SKM-1 treated with dmso at 0.1 percent for 144 hours (cell line): ENCODE data around the gene KPNA3.
"Not testable (repeated sequence)": the region's sequence is repeated elsewhere in the genome, so short reads cannot be mapped to it uniquely, and the experiment has no call there.

Experiments used
- DNase-seq: peaks from one replicate; lab custom pipeline; 2025; ENCODE audit not compliant: unreplicated experiment; lab: John Stamatoyannopoulos, UW

KPNA3 gene

DNA sequence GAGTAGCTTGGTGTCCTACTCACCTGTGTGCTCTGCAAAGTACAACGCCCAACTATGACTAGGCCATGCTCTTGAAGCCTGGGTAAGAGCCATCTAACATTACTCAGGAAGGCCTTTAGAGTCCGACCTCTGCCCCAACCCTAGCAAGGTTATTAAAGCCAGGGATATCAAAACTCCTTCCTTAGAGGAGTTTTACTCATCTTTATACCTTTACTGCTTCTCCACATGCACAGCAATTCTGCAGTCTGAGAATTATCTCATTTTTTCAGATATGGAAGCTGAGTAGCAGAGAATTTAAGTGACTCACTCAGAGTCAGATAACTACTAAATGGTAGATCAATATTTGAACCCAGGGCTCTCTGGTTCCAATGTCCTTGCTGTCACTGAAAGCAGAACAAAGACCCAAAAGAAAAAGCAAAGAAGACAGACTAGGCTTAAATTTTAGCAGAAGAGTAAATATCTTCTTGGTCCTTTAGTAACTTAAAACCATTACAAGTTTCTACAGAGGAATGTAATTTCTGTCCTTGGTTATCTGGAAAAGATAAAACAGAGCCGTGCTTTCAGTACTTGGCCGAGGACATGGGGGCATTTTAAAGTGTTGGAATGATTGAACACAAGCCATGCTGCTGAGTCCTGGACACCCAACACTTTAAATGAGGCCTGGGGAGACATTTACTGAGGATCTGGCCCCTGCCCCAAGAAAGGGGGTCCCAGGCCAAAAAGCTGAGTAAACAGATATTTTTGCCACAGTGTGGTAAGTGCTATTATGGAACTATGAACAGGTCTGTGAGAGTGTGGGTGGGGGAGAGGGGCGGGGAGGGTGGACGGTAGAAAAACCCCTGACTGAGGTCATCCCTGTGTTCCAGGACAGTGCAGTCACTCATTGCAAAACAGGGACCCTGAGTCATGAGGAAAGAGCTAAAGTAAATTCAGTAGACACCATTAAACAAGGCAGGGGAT is 18.4 kb upstream of the KPNA3 start:
- no peak for DNase-seq

DNA sequence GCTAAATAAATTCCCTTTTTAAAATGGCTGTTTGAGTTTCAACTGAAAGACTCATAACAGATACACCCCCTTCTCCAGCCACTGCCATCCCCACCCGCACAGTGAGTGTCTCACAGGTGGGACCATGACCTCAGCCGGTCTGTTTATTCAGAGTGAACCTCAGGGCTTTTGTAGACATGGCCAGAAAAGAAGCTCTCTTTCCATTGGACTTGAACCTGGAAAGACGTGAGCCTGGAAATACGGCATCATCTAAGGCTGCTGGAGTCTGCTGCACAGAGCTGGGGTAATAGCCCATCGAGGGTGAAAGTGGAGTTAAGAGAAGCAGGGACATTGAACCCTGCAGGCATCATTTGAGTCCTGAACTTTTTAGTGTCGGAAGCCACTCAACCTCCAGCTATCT is 15.2 kb upstream of the KPNA3 start:
- DNase-seq, result no peak

DNA sequence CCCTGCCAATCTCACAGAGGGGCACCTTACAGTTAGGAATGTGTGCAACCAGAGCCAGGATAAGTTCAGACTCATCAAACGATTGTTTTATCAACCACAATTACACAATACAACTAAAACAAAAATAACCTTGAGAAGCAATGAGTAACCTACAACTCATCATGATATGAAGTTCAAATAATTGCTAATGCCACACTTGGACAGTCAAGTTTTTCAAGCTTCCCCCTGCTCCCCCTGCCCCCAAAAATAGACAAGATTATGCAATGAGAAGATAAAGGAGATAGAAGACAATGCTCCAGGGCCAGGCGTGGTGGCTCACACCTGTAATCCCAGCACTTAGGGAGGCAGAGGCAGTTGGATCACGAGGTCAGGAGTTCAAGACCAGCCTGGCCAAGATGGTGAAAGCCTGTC is 13.6 kb upstream of the KPNA3 start:
- DNase-seq, result no peak

DNA sequence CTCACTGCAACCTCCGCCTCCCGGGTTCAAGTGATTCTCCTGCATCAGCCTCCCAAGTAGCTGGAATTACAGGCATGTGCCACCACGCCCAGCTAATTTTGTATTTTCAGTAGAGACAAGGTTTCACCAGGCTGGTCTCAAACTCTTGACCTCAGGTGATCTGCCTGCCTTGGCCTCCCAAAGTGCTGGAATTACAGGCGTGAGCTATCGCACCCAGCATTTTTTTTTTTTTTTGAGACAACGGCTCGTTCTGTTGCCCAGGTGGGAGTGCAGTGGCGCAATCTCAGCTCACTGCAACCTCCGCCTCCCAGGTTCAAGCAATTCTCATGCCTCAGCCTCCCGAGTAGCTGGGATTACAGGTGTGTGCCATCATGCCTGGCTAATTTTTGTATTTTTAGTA is 10.6 kb upstream of the KPNA3 start:
- not testable (repeated sequence) for DNase-seq

DNA sequence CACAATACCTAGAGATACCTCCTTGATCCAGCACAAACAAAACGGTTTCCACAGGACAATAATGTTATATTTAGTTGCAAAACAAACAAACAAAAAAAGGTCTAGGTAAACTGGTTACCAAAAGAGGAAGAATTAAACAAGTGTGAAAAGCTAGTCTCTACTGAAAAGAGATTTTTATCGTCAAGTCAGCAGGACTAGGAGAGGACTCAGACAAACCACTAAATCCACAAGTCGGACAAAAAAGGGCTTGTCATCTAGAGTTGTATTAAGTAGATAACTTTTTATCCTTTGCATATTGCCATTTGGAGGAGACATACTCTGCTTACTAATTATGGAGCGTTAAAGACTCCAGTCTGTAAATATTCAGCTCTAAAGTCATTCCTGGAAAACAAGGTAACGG is 9.9 kb upstream of the KPNA3 start:
- DNase-seq, result no peak

DNA sequence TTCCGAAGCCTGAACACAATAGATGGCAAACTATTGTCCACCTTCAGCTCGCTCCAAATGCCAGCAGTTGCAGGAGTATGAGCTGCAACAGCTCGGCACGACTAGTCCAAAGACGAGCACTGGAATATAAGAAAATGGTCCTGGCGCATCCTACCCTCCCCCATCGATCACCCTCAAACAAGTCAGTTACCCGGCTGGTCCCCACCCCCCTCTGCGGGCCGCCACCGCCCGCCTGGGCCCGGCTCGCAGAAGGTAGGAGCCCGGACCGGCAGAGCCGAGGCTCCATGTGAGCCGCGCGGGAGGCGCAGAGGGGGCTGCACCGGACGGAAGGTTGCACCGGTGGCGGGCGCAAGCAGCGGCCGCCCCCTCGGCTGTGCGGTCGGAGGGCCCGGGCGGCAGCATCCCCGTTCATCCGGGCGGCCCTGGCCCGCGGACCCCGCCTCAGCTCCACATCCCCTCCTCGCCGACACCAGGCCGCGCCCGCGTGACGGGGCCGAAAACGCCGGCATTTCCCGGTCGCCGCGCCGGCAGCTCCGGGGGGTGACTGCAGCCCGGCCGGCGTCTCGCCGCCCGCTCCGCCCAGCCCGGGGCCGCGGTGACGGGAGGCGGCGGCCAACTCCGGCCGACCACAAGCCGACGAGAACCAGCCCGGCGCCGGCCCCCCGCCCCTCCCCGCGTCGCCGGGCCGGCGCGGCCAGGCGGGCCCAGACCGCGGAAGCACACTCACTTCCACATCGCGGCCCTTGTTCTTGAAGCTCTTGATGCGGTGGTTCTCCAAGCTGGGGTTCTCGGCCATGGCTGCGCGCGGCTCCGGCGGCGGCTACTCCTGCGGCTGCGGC is 552 bp downstream of the KPNA3 start:
- peak; percentile 22 for DNase-seq

DNA sequence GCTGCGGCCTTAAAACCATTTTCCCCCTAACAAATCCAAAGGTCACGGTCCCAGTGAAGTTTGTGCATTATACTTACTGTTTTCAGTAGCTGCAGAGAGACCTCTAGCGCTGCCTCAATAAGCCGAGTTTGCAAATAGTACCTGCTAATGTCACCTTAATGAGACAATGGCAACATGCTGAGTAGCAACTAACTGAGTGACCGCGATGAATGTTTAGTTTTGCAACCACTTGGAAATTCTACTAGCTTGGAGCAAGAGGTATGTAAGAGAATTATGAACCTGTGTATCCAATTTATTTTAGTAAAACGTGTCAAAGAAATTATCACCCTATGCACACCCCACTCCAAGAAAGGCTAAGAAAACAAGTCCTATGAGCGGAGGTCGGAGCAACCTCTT is 1.2 kb downstream of the KPNA3 start:
- no peak for DNase-seq

DNA sequence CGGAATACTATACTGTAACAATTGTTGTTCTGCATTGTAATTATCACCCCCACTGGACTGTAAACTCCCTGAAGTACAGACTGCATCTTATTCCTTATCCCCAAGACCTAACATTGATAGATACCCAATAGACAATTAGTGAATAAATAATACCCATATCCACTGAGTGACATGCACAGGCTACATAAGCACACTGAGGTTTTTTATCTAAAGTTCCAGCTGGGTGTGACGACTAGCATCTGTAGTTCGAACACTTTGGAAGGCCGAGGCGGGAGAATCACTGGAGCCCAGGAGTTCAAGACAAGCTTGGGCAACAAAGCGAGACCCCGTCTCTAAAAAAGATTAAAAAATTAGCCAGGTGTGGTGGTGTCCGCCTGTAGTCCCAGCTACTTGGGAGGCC is 2.5 kb downstream of the KPNA3 start:
- no peak for DNase-seq

DNA sequence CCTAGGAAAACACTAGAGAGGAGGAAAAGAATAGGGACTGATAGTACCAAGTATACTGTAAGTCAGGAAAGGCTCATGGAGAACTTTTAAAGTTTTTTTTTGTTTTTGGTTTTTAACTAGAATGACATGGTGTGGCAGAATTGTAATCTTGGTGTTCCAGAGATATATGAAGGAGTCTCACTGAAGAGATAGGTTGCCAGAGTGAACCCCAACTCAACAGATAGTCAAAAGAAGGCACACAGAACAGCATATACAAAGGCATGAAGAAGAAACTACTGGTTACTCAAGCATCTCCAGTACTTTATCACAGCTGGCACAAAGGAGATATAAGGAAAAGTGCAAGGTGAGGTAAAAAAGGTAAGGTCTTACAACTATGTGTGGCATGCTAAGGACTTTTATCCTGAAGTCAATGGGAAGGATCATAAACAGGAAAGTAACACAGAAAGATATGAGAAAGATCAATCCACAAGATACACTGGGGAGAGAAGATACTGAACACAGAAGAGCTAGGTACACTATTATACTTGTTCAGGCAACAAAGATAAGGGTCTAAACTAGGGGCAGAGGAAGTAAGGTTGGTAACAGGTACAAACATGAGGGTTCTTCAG is 6.0 kb downstream of the KPNA3 start:
- no peak for DNase-seq

DNA sequence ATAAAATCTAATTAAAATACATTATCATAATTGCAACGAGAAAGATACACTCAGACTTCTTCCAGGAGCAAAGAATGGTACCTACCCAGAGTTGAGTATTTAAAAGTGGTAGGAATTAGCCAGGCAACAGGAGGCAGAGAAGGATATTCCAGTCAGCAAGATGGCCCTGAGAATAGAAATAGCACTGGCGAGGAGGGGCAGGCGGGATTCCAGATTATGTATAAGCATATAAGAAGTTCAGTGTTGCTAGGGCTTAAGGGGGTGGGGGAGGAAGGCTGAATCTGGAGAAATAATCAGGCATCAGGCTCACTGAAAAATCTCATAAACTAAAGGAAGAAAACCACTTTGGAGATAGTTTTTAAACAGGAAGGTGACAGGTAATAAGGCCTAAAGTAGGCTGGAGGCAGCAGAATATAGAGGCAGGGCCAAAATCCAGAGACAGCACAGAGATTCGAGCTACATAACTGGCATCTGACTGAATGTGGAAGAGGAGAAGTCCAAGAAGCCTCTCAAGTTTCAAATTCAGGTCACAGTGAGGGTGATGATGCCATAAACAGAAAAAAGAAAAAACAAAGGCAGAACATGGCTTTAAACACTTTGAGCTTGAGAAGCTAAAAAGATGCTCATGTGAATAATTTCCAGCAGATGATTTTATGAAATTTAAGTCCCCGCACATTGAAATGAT is 7.5 kb downstream of the KPNA3 start:
- DNase-seq, result no peak

DNA sequence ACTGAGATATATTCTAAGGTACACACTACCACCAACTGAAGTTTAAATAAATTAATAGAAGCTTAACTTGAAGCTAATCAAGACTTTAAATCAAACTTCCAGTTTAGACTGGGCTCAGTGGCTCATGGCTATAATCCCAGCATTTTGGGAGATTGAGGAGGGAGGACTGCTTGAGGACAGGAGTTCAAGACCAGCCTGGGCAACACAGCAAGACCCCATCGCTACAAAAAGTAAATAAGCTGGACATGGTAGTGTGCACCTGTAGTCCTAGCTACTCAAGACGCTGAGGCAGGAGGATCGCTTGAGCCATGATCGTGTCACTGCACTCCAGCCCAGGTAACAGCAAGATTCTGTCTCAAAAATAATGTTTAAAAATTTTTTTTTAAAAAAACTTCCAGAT is 8.6 kb downstream of the KPNA3 start:
- no peak for DNase-seq

DNA sequence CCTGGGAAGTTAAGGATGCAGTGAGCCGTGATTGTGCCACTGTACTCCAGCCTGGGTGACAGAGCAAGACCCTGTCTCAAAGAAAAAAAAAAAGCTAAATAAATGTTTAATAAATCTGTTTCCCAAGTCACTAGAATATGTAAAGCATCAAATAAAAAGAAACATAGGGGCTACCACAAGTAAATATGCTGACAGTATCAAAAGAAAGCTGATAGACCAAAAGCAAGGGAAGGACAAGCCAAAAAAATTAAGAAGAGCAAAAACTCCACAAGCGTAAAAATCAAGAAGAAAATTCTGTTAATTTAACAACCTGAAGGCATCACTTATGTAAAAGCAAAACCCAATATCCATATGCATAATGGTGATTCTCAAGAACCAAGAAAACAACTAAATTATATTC is 9.7 kb downstream of the KPNA3 start:
- no peak for DNase-seq

DNA sequence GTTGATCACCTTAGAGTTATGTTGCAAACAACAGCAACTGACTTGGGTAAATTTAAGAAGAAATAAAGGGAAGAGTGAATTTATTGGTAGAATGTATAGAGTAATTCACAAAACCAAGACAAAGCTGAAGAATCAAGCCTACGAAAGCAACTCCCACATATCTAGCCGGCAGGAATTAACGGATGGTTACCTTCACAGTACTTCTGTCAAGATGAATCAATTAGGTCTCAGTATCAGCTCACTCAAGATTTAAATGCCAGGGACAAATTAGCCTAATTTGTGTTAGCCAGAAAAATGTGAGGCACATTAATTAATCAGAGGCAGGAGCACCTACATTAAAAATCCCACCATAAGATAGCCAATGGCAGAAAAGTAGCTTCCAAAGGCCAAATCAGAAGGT is 10.7 kb downstream of the KPNA3 start:
- DNase-seq, result no peak

DNA sequence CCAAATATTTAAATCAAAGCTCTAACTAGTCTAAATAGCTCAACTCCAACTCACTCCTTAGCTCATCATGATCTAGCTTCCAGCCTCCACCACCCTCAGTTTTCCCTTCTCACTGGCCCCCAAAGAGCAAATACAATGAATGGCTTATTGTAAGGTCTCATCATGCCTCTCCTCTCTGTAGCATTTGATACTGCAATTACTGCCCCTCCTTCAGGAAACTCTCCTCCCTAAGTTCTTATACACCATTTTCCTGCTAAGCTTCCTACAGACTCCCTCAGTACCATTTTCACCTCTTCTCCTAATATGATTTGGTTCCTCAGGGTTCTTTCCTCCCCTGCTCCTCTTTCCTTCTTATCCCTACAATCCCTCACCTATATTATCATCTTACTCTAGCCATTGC is 12.8 kb downstream of the KPNA3 start:
- no peak for DNase-seq

DNA sequence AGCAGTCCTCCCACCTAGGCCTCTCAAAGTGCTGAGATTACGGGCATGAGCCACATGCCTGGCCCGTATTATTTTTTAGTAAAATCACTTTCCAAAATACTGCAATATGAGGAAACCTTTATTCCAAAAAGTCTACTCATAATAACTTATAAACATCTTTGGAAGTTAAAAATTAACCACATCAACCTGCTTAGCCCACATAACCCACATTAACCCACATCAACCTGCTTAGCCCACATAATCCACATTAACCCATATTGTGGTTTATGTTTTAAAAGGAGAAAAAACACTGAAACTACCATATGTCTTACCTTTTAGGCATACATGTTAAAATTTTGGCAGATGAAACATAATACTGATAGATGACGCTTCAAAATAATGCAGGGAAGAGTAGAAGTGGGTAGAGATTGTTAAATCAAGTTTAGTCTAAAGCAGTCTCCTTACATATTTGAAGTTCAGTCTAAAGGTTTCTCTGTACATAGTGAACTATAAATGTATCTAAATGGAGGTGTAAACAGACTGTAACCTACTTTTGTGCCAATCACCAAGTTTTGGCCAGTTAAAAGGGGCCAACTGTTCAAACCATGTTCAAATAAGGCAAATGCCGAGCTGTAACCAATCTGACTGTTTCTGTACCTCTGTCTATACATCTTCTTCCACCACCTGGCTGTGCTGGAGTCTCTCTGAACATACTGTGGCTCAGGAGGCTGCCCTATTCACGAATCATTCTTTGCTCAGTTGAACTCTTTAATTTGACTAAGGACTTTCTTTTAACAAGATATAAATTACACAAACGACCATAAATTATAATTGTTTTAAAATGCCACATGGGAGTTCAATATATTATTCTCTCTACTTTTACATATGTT is 14.5 kb downstream of the KPNA3 start:
- DNase-seq, result no peak

DNA sequence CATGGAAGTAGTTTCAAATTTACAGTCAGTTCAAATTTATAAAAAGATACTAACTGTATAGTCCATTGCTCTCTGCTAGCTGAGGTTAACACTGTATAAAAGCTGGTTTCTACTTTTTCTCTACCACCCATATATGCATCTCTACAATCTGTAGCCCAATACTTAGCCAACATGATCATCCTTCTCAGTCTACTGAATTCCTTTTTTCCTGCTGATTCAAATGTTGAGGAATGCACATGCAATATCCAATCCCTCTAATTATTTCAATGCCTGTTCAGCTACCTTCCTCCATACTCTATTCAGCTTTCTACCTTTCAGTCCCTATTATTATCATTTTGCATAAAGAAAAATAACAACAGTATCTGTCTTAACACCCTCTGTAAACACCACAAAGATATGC is 15.6 kb downstream of the KPNA3 start:
- no peak for DNase-seq

DNA sequence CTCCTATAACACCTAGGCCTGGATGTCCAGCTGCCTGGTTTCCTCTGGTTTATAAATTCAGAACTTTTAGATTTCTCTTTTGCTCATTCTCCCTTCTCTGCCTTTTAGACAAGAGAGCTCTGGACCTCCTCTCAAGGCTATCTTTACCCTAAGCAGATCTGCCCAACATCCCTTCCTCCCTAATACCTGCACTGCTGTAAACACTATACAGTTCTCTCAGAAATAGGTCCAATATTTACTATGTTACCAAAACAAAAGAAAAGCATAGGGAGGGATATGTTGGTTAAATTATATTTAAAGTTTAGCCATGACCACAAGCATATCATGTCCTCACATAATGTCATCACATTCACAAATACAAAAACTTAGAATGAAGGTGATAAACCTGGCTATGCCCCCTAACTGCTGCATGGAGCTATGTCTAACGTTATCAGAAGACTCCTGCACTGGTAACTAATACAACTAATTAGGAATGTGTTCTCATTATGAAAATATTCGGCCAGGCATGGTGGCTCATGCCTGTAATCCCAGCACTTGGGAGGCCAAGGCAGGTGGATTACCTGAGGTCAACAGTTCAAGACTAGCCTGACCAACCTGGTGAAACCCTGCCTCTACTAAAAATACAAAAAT is 18.0 kb downstream of the KPNA3 start:
- no peak for DNase-seq

DNA sequence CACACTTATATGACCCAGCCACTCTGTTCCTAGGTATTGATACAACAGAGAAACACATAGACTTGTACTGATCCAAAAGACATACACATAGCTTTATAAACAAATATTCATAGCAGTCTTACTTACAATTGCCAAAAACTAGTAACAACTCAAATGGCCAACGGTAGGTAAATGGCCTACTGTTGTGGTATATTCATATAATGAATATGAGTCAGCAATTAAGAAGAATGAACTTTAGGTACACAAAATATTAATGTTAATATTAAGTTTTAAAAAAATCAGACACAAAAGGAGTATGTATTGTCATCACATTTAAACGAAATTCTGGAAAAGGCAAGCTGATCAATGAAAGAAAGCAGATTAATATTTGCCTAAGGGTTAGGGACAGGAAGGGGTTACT is 19.7 kb downstream of the KPNA3 start:
- no peak for DNase-seq

DNA sequence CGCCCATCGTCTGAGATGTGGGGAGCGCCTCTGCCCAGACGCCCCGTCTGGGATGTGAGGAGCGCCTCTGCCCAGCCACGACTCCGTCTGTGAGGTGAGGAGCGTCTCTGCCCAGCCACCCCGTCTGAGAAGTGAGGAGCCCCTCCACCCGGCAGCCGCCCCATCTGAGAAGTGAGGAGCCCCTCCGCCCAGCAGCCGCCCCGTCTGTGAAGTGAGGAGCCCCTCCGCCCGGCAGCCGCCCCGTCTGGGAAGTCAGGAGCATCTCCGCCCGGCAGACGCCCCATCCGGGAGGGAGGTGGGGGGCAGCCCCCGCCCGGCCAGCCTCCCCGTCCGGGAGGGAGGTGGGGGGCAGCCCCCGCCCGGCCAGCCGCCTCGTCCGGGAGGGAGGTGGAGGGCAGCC is 30.7 kb downstream of the KPNA3 start:
- not testable (repeated sequence) for DNase-seq

DNA sequence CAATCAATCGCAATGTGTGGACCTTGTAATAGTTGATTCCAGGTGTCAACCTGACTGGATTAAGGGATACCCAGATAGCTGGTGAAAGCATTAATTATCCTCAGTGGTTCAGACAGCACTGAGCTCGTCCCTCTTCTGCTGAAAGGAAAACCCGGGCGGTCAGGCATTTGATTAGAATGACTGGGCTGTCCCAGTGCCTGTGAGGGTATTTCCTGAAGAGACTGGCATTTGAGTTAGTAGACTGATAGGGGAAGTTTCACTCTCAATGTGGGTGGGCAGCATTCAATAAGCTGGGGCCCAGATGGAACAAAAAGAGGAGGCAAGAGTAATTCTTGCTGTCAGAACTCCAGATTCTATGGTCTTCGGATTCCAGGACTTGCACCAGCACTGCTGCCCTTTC is 31.9 kb downstream of the KPNA3 start:
- DNase-seq, result no peak
